ENCODE results near the gene VPS50. TPM values are rescaled to one million over a fixed set of nuclear protein-coding genes. Genes with fewer than 3 reads are reported as not detected.

The VPS50 gene
- total RNA-seq, 1 donor from 2014 or later = 19.7 TPM

DNA sequence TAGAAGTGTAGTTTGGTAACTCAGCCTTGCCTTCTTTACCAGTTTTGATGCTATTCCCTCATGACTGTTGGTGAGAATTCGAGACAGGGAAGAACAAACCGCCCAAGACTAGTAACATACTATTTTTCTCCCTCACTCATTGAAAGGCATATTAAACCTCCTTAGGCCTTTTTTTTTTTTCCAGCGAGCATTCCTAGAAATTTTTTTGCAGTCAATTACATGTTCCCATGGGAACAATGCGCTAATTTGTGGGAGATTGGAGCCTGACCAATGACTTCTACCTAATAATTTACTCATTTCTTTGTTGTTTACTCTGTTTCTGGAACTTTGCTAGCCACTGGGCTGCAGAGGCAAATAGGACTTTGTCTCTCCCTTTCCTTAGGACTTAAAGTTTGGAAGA lies 6.0 kb downstream of the VPS50 start:
- intact Hi-C loops (cut with micrococcal nuclease) = no loop called here

DNA sequence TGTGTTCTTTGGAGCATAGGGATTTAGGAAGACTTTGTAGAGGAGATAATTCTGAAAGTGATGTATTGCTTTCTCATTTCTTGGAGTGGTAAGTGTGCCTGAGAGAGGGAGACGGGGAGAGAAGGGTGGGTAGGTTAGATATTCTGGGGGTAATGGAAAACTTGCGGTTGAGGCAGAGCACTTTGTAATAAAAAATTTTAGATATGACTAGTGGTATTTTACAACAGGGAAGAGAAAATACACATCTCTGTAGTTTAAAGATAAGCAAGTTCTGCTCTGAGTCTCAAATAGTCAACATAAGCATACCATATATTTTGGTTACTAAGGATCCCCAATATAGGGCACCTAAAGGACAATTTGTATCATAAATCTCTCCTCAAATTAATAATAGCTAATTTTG lies 6.6 kb downstream of the VPS50 start:
- intact Hi-C loops (cut with micrococcal nuclease) = no loop called here

GRCh38 chr7:93239824-93240223 lies 7.7 kb downstream of the VPS50 start:
- intact Hi-C loops (cut with micrococcal nuclease) = loop anchor here (10.0 kb wide), 2 partner anchors 135 to 1195 kb away; no protein-coding TSS in a partner anchor

DNA sequence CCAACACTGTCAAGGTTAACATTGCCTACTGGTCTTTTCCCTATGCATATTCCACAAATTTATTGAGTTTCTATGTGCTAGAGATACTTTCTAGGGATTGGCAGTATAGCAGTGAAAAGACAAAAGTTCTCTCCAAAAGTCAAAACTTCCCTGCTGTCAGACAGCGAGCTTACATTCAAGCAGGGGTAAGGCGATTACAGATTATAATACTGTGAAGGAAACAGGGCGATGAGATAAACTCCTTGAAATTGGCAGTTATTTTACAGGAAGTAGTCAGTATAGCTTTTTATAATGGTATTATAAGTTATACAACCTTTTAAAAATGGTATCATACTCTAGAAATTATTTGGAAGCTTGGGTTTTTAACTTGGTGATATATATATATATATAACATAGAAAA lies 9.9 kb downstream of the VPS50 start:
- intact Hi-C loops (cut with micrococcal nuclease) = loop anchor here (10.0 kb wide), 2 partner anchors 133 to 1193 kb away; no protein-coding TSS in a partner anchor

DNA sequence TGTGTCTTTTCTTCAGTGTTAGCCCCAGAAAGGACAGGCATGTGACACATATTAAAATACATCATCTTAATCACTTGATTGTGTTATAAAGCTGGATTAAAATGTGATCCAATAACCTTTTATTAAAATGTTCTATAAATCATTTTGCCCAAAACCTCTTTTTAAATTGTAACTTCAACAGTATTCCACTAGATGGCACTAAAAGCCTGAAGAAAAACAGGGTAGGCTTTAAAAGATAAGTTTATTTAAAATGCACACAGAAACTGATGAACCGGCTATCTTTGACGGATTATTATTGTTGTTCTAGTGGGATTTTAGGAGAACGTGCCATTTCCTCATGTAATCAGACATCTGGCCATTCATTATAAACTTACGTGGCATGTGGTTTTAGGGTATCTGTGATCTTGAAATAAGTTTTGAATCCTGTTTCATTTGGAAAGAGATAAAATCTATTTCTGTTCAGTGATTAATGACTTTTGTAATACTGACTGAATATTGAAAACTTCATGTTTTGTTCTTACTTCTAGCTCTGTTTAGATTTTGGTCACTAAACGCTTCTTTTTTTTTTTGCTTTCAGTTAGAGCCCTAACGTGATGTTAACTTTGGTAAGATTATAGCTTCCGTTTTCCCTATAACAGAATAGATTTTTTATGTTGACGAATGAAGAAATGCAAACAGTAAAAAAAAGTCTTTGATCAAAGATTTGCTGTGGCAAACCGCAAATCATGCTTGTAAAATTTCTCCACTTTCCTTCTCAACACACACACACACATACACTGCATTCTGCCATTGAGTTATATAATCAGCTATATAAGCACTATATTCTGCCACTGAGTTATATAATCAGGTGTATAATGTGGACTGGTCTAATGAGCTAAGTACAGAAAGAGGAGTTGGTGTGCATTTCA lies 13.6 kb downstream of the VPS50 start:
- intact Hi-C loops (cut with micrococcal nuclease) = loop anchor here (1.0 to 10.0 kb wide), 6 partner anchors 129 to 1189 kb away; no protein-coding TSS in a partner anchor

- intact Hi-C loops (cut with micrococcal nuclease) = loop anchor here (5.0 to 10.0 kb wide), 4 partner anchors 125 to 1185 kb away; no protein-coding TSS in a partner anchor
Measured at GRCh38 chr7:93249491-93250148, 17.5 kb downstream of the VPS50 start.

DNA sequence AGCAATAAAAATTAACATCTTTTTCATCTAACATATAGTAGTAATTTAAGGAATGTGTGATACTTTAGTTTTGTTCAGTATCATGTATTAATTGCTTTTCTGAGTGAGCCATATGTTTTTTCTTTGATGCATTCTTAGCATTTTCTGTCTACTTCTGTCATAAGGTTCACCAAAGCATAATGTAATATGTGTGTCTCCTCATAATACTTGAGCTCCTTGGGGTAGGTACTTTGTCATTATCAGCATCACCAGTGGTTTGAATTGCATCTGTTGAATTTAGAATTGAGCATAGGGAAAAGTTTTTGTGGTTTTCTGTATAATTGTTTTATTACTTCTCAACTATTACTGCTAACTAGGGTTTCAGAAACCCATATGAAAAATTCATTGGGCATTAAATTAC lies 26.5 kb downstream of the VPS50 start:
- intact Hi-C loops (cut with micrococcal nuclease) = no loop called here

DNA sequence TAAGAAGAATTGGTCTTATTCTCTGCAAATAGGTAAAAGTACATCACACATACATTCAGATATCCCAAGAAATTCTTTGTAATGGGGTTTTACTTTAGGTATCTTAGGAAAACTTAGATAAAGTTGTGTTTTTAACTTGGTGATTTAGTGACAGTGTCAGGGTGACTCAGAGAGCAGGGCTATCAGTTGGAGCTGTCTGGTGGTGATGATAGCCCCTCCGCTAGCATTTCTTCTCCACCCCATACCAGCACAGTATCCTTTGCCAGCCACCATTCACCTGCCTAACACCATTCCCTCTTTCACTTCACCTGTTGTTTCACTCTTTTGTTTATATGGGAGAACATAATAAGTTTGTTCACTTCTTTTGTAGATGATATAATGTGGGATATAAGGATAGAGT lies 30.4 kb downstream of the VPS50 start:
- intact Hi-C loops (cut with micrococcal nuclease) = no loop called here

DNA sequence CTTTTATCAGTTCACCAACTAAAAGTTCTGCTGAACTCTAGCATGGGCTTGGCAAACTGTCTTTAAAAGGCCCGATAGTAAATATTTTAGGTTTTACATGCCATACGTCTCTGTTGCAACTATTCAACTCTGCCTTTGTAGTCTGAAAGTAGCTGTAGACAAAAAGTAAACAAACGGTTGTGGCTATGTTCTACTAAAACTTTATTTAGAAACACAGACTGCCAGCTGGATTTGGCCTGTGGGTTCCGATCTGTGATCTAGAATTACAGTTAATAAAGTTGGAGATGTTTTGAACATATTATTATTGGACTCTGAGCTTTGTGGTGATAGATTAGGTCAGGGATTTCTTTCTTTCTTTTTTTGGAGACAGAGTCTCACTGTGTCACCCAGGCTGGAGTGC lies 33.1 kb downstream of the VPS50 start:
- intact Hi-C loops (cut with micrococcal nuclease) = no loop called here

GRCh38 chr7:93279541-93279940 lies 47.4 kb downstream of the VPS50 start:
- intact Hi-C loops (cut with micrococcal nuclease) = no loop called here

- intact Hi-C loops (cut with micrococcal nuclease) = no loop called here
Measured at GRCh38 chr7:93284908-93285307, 52.7 kb downstream of the VPS50 start.

GRCh38 chr7:93293229-93293628 lies 61.1 kb downstream of the VPS50 start:
- intact Hi-C loops (cut with micrococcal nuclease) = no loop called here

DNA sequence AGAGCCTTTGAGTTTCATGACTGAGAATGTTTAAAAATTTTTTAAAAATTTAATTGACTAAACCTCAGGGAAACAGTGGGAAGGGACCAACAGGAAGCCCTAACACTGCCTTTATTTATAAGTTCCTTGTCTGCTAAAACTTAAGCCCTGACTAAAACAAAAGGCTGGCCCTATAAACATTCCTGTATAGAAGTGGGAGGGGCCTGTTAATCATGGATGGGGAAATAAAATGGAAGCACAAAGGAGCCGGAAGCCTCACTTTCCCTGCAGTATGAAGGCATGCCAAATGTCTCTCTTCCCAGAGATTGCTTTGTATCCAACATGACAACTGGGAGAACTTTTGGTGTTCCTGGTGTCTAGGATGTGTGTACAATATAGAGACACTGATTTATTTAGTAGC lies 66.0 kb downstream of the VPS50 start:
- intact Hi-C loops (cut with micrococcal nuclease) = no loop called here

DNA sequence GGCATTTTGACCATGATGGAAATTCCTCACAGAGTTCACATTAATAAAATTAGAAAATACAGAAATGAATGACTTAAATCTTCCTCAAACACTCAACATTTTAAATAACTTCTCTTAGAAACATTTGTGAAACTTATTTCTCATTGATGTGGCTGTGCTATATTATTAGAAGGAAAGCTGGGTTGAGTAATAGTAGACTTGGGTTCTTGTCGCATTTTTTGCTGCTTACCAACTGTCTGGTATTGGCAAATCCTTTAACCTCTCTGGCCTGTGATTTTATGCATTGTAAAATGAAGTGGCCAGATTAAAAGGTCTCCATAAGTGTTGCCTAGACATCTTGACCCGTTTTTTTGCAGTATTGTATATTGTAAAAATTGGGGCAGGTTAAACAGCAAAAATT lies 66.5 kb downstream of the VPS50 start:
- intact Hi-C loops (cut with micrococcal nuclease) = no loop called here

DNA sequence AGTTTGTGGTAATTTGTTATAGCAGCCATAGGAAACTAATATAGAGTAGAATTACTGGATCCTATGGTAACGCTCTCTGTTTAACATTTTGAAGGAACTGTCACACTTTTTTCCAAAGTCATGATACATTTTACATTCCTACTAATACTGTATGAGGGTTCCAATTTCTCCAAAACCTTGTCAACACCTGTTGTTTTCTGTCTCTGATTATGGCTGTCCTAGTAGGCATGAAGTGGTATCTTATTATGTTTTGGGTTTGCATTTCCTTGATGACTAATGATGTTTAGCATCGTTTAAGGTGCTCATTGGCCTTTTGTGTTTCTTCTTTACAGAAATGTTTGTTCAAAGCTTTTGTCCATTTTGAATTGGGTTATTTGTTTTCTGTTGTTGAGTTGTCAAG lies 69.6 kb downstream of the VPS50 start:
- intact Hi-C loops (cut with micrococcal nuclease) = no loop called here

DNA sequence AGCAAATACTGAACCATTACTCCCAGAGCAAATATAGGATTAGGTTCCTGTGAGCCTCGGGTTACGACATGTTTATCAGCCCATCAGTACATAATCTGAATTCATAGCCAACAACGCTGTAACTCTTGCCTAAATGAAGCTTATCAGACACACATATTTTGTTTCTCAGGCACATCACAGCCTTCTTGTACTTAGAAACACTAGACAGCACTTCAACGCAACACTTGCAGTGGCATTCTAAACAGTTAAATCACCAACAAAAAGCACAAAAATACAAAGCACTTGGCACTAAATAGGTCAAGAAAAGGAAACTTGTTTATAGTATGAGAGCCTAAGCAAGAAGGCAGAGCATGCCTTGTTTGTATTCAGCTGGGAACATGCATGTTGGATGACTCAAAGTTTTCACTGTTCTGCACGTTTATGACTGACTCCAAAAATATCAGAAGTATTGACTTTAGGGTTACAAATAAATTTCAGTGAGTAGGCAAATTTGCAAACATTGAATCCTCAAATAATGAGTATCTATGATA lies 75.0 kb downstream of the VPS50 start:
- intact Hi-C loops (cut with micrococcal nuclease) = no loop called here

DNA sequence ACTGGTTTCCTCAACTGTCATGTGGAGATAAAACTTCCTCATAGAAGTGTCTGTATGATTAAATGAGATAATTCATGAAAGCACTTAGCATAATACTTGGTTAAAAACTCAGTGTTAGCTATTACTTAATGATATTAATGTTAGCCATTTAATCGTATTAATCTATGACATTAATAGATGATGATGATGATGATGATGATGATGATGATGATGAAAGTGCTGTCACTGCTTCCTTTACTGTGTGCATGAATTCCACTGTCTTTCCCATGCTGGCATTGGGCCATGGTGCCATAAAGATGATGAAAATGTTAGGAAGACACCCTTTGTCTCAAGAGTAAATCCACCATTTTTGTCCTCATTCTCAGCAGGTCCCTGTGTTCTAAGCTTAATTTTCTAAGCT lies 75.8 kb downstream of the VPS50 start:
- intact Hi-C loops (cut with micrococcal nuclease) = no loop called here

DNA sequence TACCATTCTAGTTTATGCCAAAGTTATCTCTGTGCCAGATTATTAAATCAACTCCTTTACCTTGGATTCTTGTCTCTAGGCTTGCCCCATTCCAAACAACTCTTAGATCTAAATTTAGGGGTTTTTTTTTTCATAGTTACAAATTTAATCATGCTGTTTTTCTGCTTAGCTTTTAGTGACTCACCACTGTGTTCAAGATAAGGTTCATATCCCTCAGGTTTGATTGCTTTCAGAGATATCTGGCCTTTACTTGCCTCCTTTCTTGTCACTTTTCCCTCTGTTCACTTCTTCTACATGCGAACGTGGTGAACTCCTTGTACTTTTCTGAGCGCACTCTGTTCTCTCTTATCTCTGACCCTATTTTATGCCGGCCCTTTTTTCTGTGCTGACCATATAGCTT lies 78.2 kb downstream of the VPS50 start:
- intact Hi-C loops (cut with micrococcal nuclease) = no loop called here

GRCh38 chr7:93314449-93314848 lies 82.3 kb downstream of the VPS50 start:
- intact Hi-C loops (cut with micrococcal nuclease) = no loop called here

GRCh38 chr7:93315896-93316295 lies 83.7 kb downstream of the VPS50 start:
- intact Hi-C loops (cut with micrococcal nuclease) = no loop called here

- intact Hi-C loops (cut with micrococcal nuclease) = no loop called here
Measured at GRCh38 chr7:93316730-93317129, 84.6 kb downstream of the VPS50 start.

GRCh38 chr7:93320887-93321286 lies 88.7 kb downstream of the VPS50 start:
- intact Hi-C loops (cut with micrococcal nuclease) = no loop called here
